WERI-Rb-1 (cell line): ENCODE measurements around the gene DNAH2.

Experiments
- DNase-seq: peaks from one replicate; pipeline ENCODE4 v3.0.0-alpha.2; 2020
- H3K27ac ChIP-seq: fragments of 250-450 bp; sonication (Bioruptor Pico); 2 replicates; pipeline ENCODE4 v1.5.1; 2020; ENCODE audit warnings: mild to moderate bottlenecking, moderate library complexity
- H3K27me3 ChIP-seq: fragments of 250-450 bp; sonication (Bioruptor Pico); 2 replicates; pipeline ENCODE4 v1.5.1; 2021; ENCODE audit warnings: mild to moderate bottlenecking, low read depth, moderate library complexity; ENCODE audit not compliant: insufficient read depth, severe bottlenecking
- H3K36me3 ChIP-seq: fragments of 250-450 bp; sonication (Bioruptor Pico); 2 replicates; pipeline ENCODE4 v1.5.1; 2020; ENCODE audit warnings: mild to moderate bottlenecking, moderate library complexity
- H3K4me3 ChIP-seq: 2 replicates; pipeline ENCODE4 v1.5.1; 2011; ENCODE audit warnings: low read depth, mild to moderate bottlenecking, control low read depth, low read length
- H3K9me3 ChIP-seq: fragments of 250-450 bp; sonication (Bioruptor Pico); 2 replicates; pipeline ENCODE4 v1.5.1; 2021; ENCODE audit warnings: mild to moderate bottlenecking, moderate library complexity; ENCODE audit not compliant: severe bottlenecking
- TF ChIP-seq, protein P1 (sequence below): IDR thresholded peaks from 2 replicates; pipeline ENCODE4 v1.5.1; 2011; ENCODE audit warnings: low read depth, mild to moderate bottlenecking, control low read depth, inconsistent platforms, low read length

DNAH2 gene

DNA sequence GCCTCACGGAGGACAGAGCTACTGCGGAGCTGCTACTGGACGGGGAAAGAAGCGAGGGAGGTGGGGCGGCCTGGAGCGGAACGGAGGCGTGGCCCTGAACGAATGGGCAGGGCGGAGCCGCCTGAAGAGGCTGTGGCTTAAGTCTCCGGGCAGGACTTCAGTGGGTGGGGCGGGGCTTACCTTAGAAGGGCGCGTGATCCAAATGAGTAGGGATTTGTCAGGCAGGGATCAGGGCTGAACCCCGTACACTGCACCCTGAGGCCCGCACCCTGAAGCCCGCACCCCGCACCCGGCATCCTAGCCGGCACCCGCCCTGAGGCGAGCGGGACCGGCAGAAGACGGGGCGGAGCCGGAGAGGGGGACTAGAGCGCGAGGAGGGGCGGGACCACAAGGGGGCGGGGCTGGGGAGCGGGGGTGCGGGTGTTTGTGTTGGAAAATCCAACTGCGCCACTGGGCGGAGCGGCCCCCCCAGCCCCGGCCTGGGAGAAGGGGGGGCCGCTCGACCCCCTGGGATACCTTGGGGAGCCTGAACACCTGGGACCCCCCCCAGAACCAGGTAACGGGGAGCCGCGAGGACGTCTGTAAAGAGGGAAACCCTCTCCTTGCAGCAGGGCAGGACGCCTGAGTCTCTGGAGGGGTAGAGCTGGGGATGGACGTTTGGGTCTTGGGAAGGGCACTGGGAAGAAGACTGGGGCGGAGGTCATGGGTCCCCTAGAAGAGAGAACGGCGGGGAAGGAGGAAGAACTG is 116.4 kb downstream of the DNAH2 start, which contains the start of gene KDM6B:
KDM6B (plus strand) TSS at position 423 of the 747 bp plus-strand sequence. CDS start 11,338 bp downstream, outside the sequence.
- Histone ChIP-seq H3K27ac (peak within 1 kb of the TSS; percentile 77), H3K36me3 (no peaks in the 10 kb centered on the region), H3K4me3 (peak within 1 kb of the TSS; percentile 58), H3K9me3 (no peaks in the 10 kb centered on the region), H3K27me3 (no peaks in the 10 kb centered on the region)
- TF ChIP-seq, protein P1, sequence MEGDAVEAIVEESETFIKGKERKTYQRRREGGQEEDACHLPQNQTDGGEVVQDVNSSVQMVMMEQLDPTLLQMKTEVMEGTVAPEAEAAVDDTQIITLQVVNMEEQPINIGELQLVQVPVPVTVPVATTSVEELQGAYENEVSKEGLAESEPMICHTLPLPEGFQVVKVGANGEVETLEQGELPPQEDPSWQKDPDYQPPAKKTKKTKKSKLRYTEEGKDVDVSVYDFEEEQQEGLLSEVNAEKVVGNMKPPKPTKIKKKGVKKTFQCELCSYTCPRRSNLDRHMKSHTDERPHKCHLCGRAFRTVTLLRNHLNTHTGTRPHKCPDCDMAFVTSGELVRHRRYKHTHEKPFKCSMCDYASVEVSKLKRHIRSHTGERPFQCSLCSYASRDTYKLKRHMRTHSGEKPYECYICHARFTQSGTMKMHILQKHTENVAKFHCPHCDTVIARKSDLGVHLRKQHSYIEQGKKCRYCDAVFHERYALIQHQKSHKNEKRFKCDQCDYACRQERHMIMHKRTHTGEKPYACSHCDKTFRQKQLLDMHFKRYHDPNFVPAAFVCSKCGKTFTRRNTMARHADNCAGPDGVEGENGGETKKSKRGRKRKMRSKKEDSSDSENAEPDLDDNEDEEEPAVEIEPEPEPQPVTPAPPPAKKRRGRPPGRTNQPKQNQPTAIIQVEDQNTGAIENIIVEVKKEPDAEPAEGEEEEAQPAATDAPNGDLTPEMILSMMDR = no peak
- peak; percentile 93 for DNase-seq

GRCh38 chr17:7834542-7834956 is 117.0 kb downstream of the DNAH2 start:
- DNase-seq = no peak
- TF ChIP-seq, protein P1 = no peak
- peak overlapping the region; percentile 77 for H3K27ac ChIP-seq
- no peaks in the 10 kb centered on the region for H3K9me3 ChIP-seq
- no peaks in the 10 kb centered on the region for H3K36me3 ChIP-seq
- peak overlapping the region; percentile 58 for H3K4me3 ChIP-seq
- H3K27me3 ChIP-seq = no peaks in the 10 kb centered on the region

- DNase-seq = peak; percentile 98
- Histone ChIP-seq H3K27me3 (no peaks in the 10 kb centered on the region), H3K36me3 (no peaks in the 10 kb centered on the region; the same call in 1 of the 2 replicates), H3K27ac (peak overlapping the region; percentile 96), H3K4me3 (peak overlapping the region; percentile 71), H3K9me3 (no peaks in the 10 kb centered on the region)
- TF ChIP-seq, protein P1 = peak; percentile 87
Observed at GRCh38 chr17:7834957-7835813, 117.6 kb downstream of the DNAH2 start.

GRCh38 chr17:7835814-7836595 is 118.5 kb downstream of the DNAH2 start:
- TF ChIP-seq, protein P1 = no peak
- peak; percentile 71 for DNase-seq
- H3K27ac ChIP-seq = peak overlapping the region; percentile 96
- no peaks in the 10 kb centered on the region for H3K27me3 ChIP-seq
- H3K9me3 ChIP-seq = no peaks in the 10 kb centered on the region
- peak overlapping the region; percentile 71 for H3K4me3 ChIP-seq
- no peaks in the 10 kb centered on the region; the same call in 1 of the 2 replicates for H3K36me3 ChIP-seq

GRCh38 chr17:7836596-7837407 is 119.3 kb downstream of the DNAH2 start:
- Histone ChIP-seq H3K9me3 (no peaks in the 10 kb centered on the region), H3K36me3 (no peaks in the 10 kb centered on the region; the same call in 1 of the 2 replicates), H3K27ac (peak overlapping the region; percentile 96), H3K27me3 (no peaks in the 10 kb centered on the region), H3K4me3 (peak overlapping the region; percentile 71)
- TF ChIP-seq, protein P1 = no peak
- DNase-seq = peak; percentile 98
